Nephron (organoid): ENCODE measurements around the gene UGT1A10.

Experiments used
- H3K27ac Mint-ChIP-seq, 3 experiments: 2 replicates each; pipeline ENCODE4 v1.8.0; 2020; ENCODE audit warnings: mixed read lengths in 3 of 3, mild to moderate bottlenecking in 2 of 3, moderate library complexity in 1 of 3
- H3K27me3 Mint-ChIP-seq: 2 replicates; pipeline ENCODE4 v1.8.0; 2021; ENCODE audit warnings: low read depth, mild to moderate bottlenecking, moderate library complexity, mixed read lengths
- H3K36me3 Mint-ChIP-seq: 2 replicates; pipeline ENCODE4 v1.8.0; 2020; ENCODE audit warnings: low read depth, mixed read lengths
- H3K4me1 Mint-ChIP-seq: 2 replicates; pipeline ENCODE4 v1.8.0; 2020; ENCODE audit warnings: mixed read lengths
- H3K4me3 Mint-ChIP-seq, 3 experiments: 2 replicates each; pipeline ENCODE4 v1.8.0; 2020; ENCODE audit warnings: mild to moderate bottlenecking in 3 of 3, mixed read lengths in 3 of 3, moderate library complexity in 2 of 3
- H3K9me3 Mint-ChIP-seq: 2 replicates; pipeline ENCODE4 v1.8.0; 2020; ENCODE audit warnings: mixed read lengths
- CTCF ChIP-seq, 3 experiments: fragments of 200-600 bp; sonication (generic); IDR thresholded peaks; one replicate each; pipeline ENCODE4 v1.5.0; 2021; ENCODE audit warnings: antibody characterized with exemption in 3 of 3; ENCODE audit not compliant: unreplicated experiment in 3 of 3

The UGT1A10 gene

GRCh38 chr2:233681521-233682099 lies 45.4 kb downstream of the UGT1A10 start, which contains the start of gene UGT1A7:
TSS of gene UGT1A7 (plus strand) at chr2:233681901. CDS start at chr2:233681938, 37 bp downstream.
- Mint-ChIP-seq H3K27me3 (peaks cover 3% of the 10 kb centered on the region), H3K4me1 (no peaks in the 10 kb centered on the region), H3K27ac (no peak within 1 kb of the TSS), H3K36me3 (no peaks in the 10 kb centered on the region), H3K4me3 (no peak within 1 kb of the TSS), H3K9me3 (no peaks in the 10 kb centered on the region)
- TF ChIP-seq CTCF (IDR thresholded peaks at IDR 0.05; ENCODE audit: unreplicated experiment in 3 of 3), result no peak

- Mint-ChIP-seq H3K4me1 (no peaks in the 10 kb centered on the region), H3K9me3 (no peaks in the 10 kb centered on the region), H3K27me3 (peaks cover 5% of the 10 kb centered on the region), H3K4me3 (no peak overlapping the region), H3K36me3 (no peaks in the 10 kb centered on the region), H3K27ac (no peak overlapping the region)
- no peak for TF ChIP-seq CTCF (IDR thresholded peaks at IDR 0.05; ENCODE audit: unreplicated experiment in 3 of 3)
Measured at GRCh38 chr2:233684640-233685039, 48.4 kb downstream of the UGT1A10 start.

- peaks cover 5% of the 10 kb centered on the region for H3K27me3 Mint-ChIP-seq
- no peak for TF ChIP-seq CTCF (IDR thresholded peaks at IDR 0.05; ENCODE audit: unreplicated experiment in 3 of 3)
- H3K27ac Mint-ChIP-seq, result no peak overlapping the region
- H3K9me3 Mint-ChIP-seq, result no peaks in the 10 kb centered on the region
- no peaks in the 10 kb centered on the region for H3K4me1 Mint-ChIP-seq
- no peaks in the 10 kb centered on the region for H3K36me3 Mint-ChIP-seq
- no peak overlapping the region for H3K4me3 Mint-ChIP-seq
Measured at GRCh38 chr2:233686928-233687327, 50.7 kb downstream of the UGT1A10 start.

GRCh38 chr2:233688341-233688740 lies 52.1 kb downstream of the UGT1A10 start:
- Mint-ChIP-seq H3K9me3 (no peaks in the 10 kb centered on the region), H3K4me1 (no peaks in the 10 kb centered on the region), H3K4me3 (no peak overlapping the region), H3K27ac (no peak overlapping the region), H3K27me3 (peaks cover 5% of the 10 kb centered on the region), H3K36me3 (no peaks in the 10 kb centered on the region)
- TF ChIP-seq CTCF (IDR thresholded peaks at IDR 0.05; ENCODE audit: unreplicated experiment in 3 of 3), result no peak

- no peaks in the 10 kb centered on the region for H3K36me3 Mint-ChIP-seq
- no peak overlapping the region for H3K27ac Mint-ChIP-seq
- H3K4me3 Mint-ChIP-seq, result no peak overlapping the region
- H3K4me1 Mint-ChIP-seq, result no peaks in the 10 kb centered on the region
- no peak for TF ChIP-seq CTCF (IDR thresholded peaks at IDR 0.05; ENCODE audit: unreplicated experiment in 3 of 3)
- H3K9me3 Mint-ChIP-seq, result no peaks in the 10 kb centered on the region
- peaks cover 5% of the 10 kb centered on the region for H3K27me3 Mint-ChIP-seq
Measured at GRCh38 chr2:233689031-233689430, 52.8 kb downstream of the UGT1A10 start.

- no peaks in the 10 kb centered on the region for H3K4me1 Mint-ChIP-seq
- no peak overlapping the region for H3K27ac Mint-ChIP-seq
Measured at GRCh38 chr2:233689501-233689900, 53.3 kb downstream of the UGT1A10 start.

More at GRCh38 chr2:233689501-233689900, 53.3 kb downstream of the UGT1A10 start:
- H3K4me3 Mint-ChIP-seq, result no peak overlapping the region
- no peak for TF ChIP-seq CTCF (IDR thresholded peaks at IDR 0.05; ENCODE audit: unreplicated experiment in 3 of 3)
- H3K27me3 Mint-ChIP-seq, result peaks cover 5% of the 10 kb centered on the region
- no peaks in the 10 kb centered on the region for H3K9me3 Mint-ChIP-seq
- H3K36me3 Mint-ChIP-seq, result no peaks in the 10 kb centered on the region
